B cell (primary cell): ENCODE measurements around the gene RNU1-2. TPM values are rescaled to one million over a fixed set of nuclear protein-coding genes. Genes with fewer than 3 reads are reported as not detected.

ENCODE experiments used
- ATAC-seq: fragments of 200-7000 bp; cut with Tn5 transposase; one replicate; pipeline ENCODE4 v1.10.0; 2021; ENCODE audit warnings: low read depth, mild to moderate bottlenecking, moderate number of reproducible peaks, moderate library complexity
- CTCF ChIA-PET: fragments of 350-600 bp; sonication (Branson Sonifier 250); formaldehyde crosslinking; loops from one replicate; lab custom pipeline; 2021; ENCODE audit warnings: antibody characterized with exemption, inconsistent platforms; lab: Charles Lee
- POLR2A ChIA-PET: fragments of 350-600 bp; sonication (Branson Sonifier 250); formaldehyde crosslinking; loops from one replicate; lab custom pipeline; 2021; ENCODE audit warnings: antibody characterized with exemption; lab: Charles Lee
- DNase-seq: peaks from one replicate; pipeline ENCODE4 v3.0.0; 2013
- H2AFZ ChIP-seq: 2 replicates; pipeline ENCODE4 v1.6.1; 2012; ENCODE audit warnings: mild to moderate bottlenecking, low read depth, low read length; ENCODE audit not compliant: insufficient read depth, poor library complexity, severe bottlenecking
- H3K27ac ChIP-seq, 2 donors: 1 replicate in 1 of 2; 2 replicates in 1 of 2; pipeline ENCODE4 v1.5.1; 2012 to 2013; ENCODE audit warnings: low read length in 2 of 2, mild to moderate bottlenecking in 2 of 2, moderate library complexity in 1 of 2
- H3K27me3 ChIP-seq, 4 experiments: fragments of 200-600 bp in 1 of 4; sonication (generic) in 1 of 4; replicated peaks in 1 of 4; 1 replicate in 2 of 4; 2 replicates in 2 of 4; pipeline versions ENCODE4 v1.6.1 to v1.7.0; 2013 to 2016; ENCODE audit warnings: low read length in 3 of 4, mild to moderate bottlenecking in 2 of 4, mixed read lengths in 1 of 4, moderate library complexity in 1 of 4; ENCODE audit not compliant: insufficient read depth in 4 of 4, control insufficient read depth in 3 of 4; ENCODE audit errors: control extremely low read depth in 1 of 4
- H3K36me3 ChIP-seq, 2 experiments: replicated peaks in 1 of 2; 1 replicate in 1 of 2; 2 replicates in 1 of 2; pipeline versions ENCODE4 v1.6.1 to v1.7.1; 2013; ENCODE audit warnings: low read length in 1 of 2; ENCODE audit not compliant: insufficient read depth in 2 of 2, control insufficient read depth in 1 of 2; ENCODE audit errors: control extremely low read depth in 1 of 2, extremely low read depth in 1 of 2
- H3K4me1 ChIP-seq, 2 donors: fragments of 200-600 bp in 1 of 2; sonication (generic) in 1 of 2; 1 replicate in 1 of 2; 2 replicates in 1 of 2; pipeline versions ENCODE4 v1.5.1 to v1.6.1; 2013 to 2017; ENCODE audit warnings: low read length in 2 of 2; ENCODE audit not compliant: control insufficient read depth in 2 of 2, insufficient read depth in 2 of 2
- H3K4me2 ChIP-seq: replicated peaks from 2 replicates; pipeline ENCODE3; 2012; ENCODE audit warnings: mild to moderate bottlenecking, low read depth, low read length; ENCODE audit not compliant: poor library complexity, severe bottlenecking
- H3K4me3 ChIP-seq, 5 experiments: fragments of 200-600 bp in 1 of 5; sonication (generic) in 1 of 5; 1 replicate in 3 of 5; 2 replicates in 2 of 5; pipeline versions ENCODE4 v1.5.1 to v1.7.0; 2011 to 2016; ENCODE audit warnings: low read length in 4 of 5, mild to moderate bottlenecking in 4 of 5, low read depth in 2 of 5, control low read depth in 1 of 5, moderate library complexity in 1 of 5; ENCODE audit not compliant: insufficient read depth in 1 of 5; ENCODE audit errors: control extremely low read depth in 1 of 5, extremely low read depth in 1 of 5
- H3K79me2 ChIP-seq: fragments of 200-600 bp; sonication (generic); one replicate; pipeline ENCODE4 v1.6.0; 2016; ENCODE audit warnings: low read length; ENCODE audit not compliant: control insufficient read depth, insufficient read depth
- H3K9ac ChIP-seq: fragments of 200-600 bp; sonication (generic); 2 replicates; pipeline ENCODE4 v1.6.1; 2017; ENCODE audit warnings: mild to moderate bottlenecking, low read length, moderate library complexity
- H3K9me3 ChIP-seq, 3 donors: one replicate each; pipeline versions ENCODE4 v1.6.1 to v1.7.1; 2013; ENCODE audit warnings: low read length in 2 of 3; ENCODE audit not compliant: control insufficient read depth in 2 of 3, insufficient read depth in 1 of 3; ENCODE audit errors: control extremely low read depth in 1 of 3
- H4K20me1 ChIP-seq: 2 replicates; pipeline ENCODE4 v1.6.0; 2012; ENCODE audit warnings: mild to moderate bottlenecking, low read length; ENCODE audit not compliant: insufficient read depth, control insufficient read depth, poor library complexity, severe bottlenecking
- H3K27ac Mint-ChIP-seq: one replicate; pipeline ENCODE4 v1.8.0; 2021; ENCODE audit warnings: mixed read lengths
- H3K27me3 Mint-ChIP-seq: one replicate; pipeline ENCODE4 v1.8.0; 2021; ENCODE audit warnings: mixed read lengths
- H3K4me1 Mint-ChIP-seq: one replicate; pipeline ENCODE4 v1.8.0; 2021; ENCODE audit warnings: mixed read lengths
- H3K4me3 Mint-ChIP-seq: one replicate; pipeline ENCODE4 v1.8.0; 2021; ENCODE audit warnings: mixed read lengths
- H3K9me3 Mint-ChIP-seq: one replicate; pipeline ENCODE4 v1.8.0; 2022; ENCODE audit warnings: mixed read lengths; ENCODE audit not compliant: insufficient read depth
- EZH2 ChIP-seq: IDR thresholded peaks from 2 replicates; pipeline ENCODE4 v1.6.1; 2012; ENCODE audit warnings: borderline replicate concordance, low read depth, mild to moderate bottlenecking, moderate library complexity, low read length; ENCODE audit not compliant: insufficient read depth, poor library complexity, severe bottlenecking
- WGBS: methylation state at CpG from one replicate; pipeline ENCODE4 v1.1.5; 2013; ENCODE audit warnings: missing lambda C conversion rate; ENCODE audit not compliant: insufficient coverage; 5-methylcytosine and 5-hydroxymethylcytosine counted together
- intact Hi-C: fragments of 100-400 bp; cut with micrococcal nuclease; formaldehyde crosslinking; loops from one replicate; pipeline ENCODE4 v1.10.0; 2022
- polyA plus RNA-seq: library from polyadenylated mRNA; depleted of rRNA; stranded (reverse); fragments of >200 nt; gene quantifications from 2 replicates; pipeline ENCODE4 v1.2.3, GENCODE V29; 2012
- total RNA-seq, 2 donors: library from RNA; stranded (reverse); fragments of 120-200 nt in 1 of 2; gene quantifications; 1 replicate in 1 of 2; 2 replicates in 1 of 2; pipeline versions ENCODE4 v1.2.3 to v1.2.4, GENCODE V29; 2013 to 2022
- TF ChIP-seq, protein P1 (sequence below): fragments of 200-600 bp; IDR thresholded peaks from one replicate; pipeline ENCODE4 v1.8.0; 2022; ENCODE audit warnings: antibody characterized with exemption, mild to moderate bottlenecking

RNU1-2 gene
- total and polyA plus RNA-seq, 2 donors (not counting 1 experiment from before 2014, with no cell fraction given): 4,377 TPM; not detected in 1

DNA sequence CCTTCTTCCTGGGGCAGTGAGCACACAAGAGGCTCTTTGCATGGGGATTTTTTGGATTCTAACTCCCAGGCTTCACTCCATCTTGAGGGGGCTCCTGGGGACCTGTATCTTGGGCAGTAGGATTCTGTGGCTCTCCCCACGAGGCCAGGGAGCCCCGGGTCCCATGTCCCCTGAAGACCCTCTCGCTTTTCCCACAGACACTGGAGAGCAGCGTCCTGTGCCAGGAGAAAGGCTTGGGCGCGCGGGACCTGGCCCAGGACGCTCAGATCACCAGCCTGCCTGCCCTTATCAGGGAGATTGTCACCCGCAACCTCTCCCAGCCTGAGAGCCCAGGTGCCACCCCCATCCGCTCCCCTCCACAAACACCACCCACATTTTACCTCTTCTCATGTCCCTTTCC is 26.7 kb downstream of the RNU1-2 start:
- intact Hi-C loops: no loop called here
- Histone ChIP-seq H3K4me2 (no peak overlapping the region), H3K27ac (no peak overlapping the region), H3K4me3 (no peak overlapping the region), H3K27me3 (no peaks in the 10 kb centered on the region), H3K36me3 (no peaks in the 10 kb centered on the region), H4K20me1 (peaks cover 23% of the 10 kb centered on the region), H3K79me2 (peaks cover 47% of the 10 kb centered on the region), H3K9me3 (peaks cover 0 to 4% (median 0%) of the 10 kb centered on the region in 3 donors), H3K4me1 (peaks cover 11% of the 10 kb centered on the region in 2 donors), H2AFZ (no peak overlapping the region), H3K9ac (no peak overlapping the region)
- ChIA-PET CTCF (interaction anchor here (0.8 kb wide), 1 partner anchor 40 kb away, joined by 3 read pairs; no protein-coding TSS in a partner anchor), POLR2A (no interaction called here)
- no peak for DNase-seq
- WGBS: 95% methylated on average over 10 of the region's 10 CpGs
- Mint-ChIP-seq H3K9me3 (no peaks in the 10 kb centered on the region), H3K27me3 (no peaks in the 10 kb centered on the region), H3K4me3 (no peak overlapping the region), H3K27ac (no peak overlapping the region), H3K4me1 (peaks cover 15% of the 10 kb centered on the region)
- no peak for ATAC-seq
- TF ChIP-seq, protein P1, sequence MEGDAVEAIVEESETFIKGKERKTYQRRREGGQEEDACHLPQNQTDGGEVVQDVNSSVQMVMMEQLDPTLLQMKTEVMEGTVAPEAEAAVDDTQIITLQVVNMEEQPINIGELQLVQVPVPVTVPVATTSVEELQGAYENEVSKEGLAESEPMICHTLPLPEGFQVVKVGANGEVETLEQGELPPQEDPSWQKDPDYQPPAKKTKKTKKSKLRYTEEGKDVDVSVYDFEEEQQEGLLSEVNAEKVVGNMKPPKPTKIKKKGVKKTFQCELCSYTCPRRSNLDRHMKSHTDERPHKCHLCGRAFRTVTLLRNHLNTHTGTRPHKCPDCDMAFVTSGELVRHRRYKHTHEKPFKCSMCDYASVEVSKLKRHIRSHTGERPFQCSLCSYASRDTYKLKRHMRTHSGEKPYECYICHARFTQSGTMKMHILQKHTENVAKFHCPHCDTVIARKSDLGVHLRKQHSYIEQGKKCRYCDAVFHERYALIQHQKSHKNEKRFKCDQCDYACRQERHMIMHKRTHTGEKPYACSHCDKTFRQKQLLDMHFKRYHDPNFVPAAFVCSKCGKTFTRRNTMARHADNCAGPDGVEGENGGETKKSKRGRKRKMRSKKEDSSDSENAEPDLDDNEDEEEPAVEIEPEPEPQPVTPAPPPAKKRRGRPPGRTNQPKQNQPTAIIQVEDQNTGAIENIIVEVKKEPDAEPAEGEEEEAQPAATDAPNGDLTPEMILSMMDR: no peak
- no peak for TF ChIP-seq EZH2

DNA sequence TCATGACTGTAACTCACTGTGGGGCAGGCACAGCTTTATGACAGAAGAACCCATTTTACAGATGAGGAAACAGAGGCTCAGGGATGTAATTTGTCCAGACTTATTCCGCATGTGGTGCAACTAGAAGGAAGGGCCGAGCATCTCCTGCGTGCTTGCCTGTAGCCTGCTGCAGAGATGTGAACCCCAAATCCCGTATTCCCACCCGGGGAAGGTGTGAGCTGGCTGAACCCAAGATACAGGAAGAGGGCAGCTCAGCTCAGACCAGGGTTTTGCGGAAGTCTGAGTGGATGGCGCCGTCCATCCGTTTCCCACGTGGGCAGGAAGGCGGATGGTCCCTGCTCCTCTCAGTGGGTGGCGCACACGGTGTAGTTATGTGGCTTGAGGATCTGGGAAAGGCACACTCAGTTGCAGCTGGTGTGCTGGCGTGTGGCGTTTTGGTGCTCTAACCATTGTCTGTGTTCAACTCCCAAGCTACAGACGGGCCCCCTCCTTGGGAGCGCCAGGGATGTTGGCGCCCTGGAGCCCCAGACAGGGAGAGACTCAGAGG is 27.2 kb downstream of the RNU1-2 start:
- WGBS: 93% methylated on average over 18 of the region's 18 CpGs
- no peak for DNase-seq
- peaks cover 15% of the 10 kb centered on the region for H3K4me1 Mint-ChIP-seq

More for the DNA sequence above, 27.2 kb downstream of the RNU1-2 start:
- Mint-ChIP-seq H3K4me3 (no peak overlapping the region), H3K27me3 (no peaks in the 10 kb centered on the region), H3K9me3 (no peaks in the 10 kb centered on the region), H3K27ac (no peak overlapping the region)
- Histone ChIP-seq H3K9me3 (peaks cover 0 to 4% (median 0%) of the 10 kb centered on the region in 3 donors), H3K4me1 (peaks cover 11% of the 10 kb centered on the region in 2 donors), H3K9ac (no peak overlapping the region), H3K27ac (no peak overlapping the region), H3K79me2 (peaks cover 48% of the 10 kb centered on the region), H3K27me3 (no peaks in the 10 kb centered on the region), H3K4me2 (no peak overlapping the region), H2AFZ (no peak overlapping the region), H3K4me3 (no peak overlapping the region), H4K20me1 (peaks cover 23% of the 10 kb centered on the region), H3K36me3 (no peaks in the 10 kb centered on the region)
- intact Hi-C loops: no loop called here
- TF ChIP-seq, protein P1: no peak
- no peak for TF ChIP-seq EZH2
- no peak for ATAC-seq
- CTCF ChIA-PET: interaction anchor here (0.8 kb wide), 1 partner anchor 39 kb away, joined by 3 read pairs; no protein-coding TSS in a partner anchor
- POLR2A ChIA-PET: no interaction called here
